ENCODE results near the gene SPINK1. TPM values are rescaled to one million over a fixed set of nuclear protein-coding genes. Genes with fewer than 3 reads are reported as not detected.

SPINK1 gene
- total and polyA plus RNA-seq, 2 experiments from 2014 or later = 0.82 TPM; not detected in 1

GRCh38 chr5:147791181-147791580 lies 40.3 kb downstream of the SPINK1 start:
- H3K27me3 ChIP-seq (ENCODE audit: insufficient read depth) = no peaks in the 10 kb centered on the region
- no peaks in the 10 kb centered on the region for H4K20me1 ChIP-seq (replicated peaks; ENCODE audit: insufficient read depth)
- H3K9me2 ChIP-seq (ENCODE audit: insufficient read depth) = no peaks in the 10 kb centered on the region
- TF ChIP-seq STAT1 (IDR thresholded peaks at IDR 0.05; ENCODE audit: unreplicated experiment) (no peak), ETS1 (IDR thresholded peaks at IDR 0.05) (no peak), ZNF331 (CRISPR knock-in tag; IDR thresholded peaks at IDR 0.05; ENCODE audit: low read depth) (no peak), CREB1 (CRISPR knock-in tag; IDR thresholded peaks at IDR 0.05; ENCODE audit: low read depth) (no peak), NANOG (IDR thresholded peaks at IDR 0.05; ENCODE audit: borderline replicate concordance) (no peak), EZH2 (IDR thresholded peaks at IDR 0.05; ENCODE audit: low read depth, unreplicated experiment) (no peak), ZNF114 (CRISPR knock-in tag; IDR thresholded peaks at IDR 0.05) (no peak), EZH2phosphoT487 (IDR thresholded peaks at IDR 0.05; ENCODE audit: unreplicated experiment) (no peak), POLR2AphosphoS5 (IDR thresholded peaks at IDR 0.05; ENCODE audit: low read depth) (no peak), REST (IDR thresholded peaks at IDR 0.05; ENCODE audit: unreplicated experiment) (no peak), CTCF (conservative IDR thresholded peaks at IDR 0.05; ENCODE audit: low read depth in 2 of 2) (no peak), JUNB (IDR thresholded peaks at IDR 0.05; ENCODE audit: unreplicated experiment) (no peak)
- TF ChIP-seq, protein P1, sequence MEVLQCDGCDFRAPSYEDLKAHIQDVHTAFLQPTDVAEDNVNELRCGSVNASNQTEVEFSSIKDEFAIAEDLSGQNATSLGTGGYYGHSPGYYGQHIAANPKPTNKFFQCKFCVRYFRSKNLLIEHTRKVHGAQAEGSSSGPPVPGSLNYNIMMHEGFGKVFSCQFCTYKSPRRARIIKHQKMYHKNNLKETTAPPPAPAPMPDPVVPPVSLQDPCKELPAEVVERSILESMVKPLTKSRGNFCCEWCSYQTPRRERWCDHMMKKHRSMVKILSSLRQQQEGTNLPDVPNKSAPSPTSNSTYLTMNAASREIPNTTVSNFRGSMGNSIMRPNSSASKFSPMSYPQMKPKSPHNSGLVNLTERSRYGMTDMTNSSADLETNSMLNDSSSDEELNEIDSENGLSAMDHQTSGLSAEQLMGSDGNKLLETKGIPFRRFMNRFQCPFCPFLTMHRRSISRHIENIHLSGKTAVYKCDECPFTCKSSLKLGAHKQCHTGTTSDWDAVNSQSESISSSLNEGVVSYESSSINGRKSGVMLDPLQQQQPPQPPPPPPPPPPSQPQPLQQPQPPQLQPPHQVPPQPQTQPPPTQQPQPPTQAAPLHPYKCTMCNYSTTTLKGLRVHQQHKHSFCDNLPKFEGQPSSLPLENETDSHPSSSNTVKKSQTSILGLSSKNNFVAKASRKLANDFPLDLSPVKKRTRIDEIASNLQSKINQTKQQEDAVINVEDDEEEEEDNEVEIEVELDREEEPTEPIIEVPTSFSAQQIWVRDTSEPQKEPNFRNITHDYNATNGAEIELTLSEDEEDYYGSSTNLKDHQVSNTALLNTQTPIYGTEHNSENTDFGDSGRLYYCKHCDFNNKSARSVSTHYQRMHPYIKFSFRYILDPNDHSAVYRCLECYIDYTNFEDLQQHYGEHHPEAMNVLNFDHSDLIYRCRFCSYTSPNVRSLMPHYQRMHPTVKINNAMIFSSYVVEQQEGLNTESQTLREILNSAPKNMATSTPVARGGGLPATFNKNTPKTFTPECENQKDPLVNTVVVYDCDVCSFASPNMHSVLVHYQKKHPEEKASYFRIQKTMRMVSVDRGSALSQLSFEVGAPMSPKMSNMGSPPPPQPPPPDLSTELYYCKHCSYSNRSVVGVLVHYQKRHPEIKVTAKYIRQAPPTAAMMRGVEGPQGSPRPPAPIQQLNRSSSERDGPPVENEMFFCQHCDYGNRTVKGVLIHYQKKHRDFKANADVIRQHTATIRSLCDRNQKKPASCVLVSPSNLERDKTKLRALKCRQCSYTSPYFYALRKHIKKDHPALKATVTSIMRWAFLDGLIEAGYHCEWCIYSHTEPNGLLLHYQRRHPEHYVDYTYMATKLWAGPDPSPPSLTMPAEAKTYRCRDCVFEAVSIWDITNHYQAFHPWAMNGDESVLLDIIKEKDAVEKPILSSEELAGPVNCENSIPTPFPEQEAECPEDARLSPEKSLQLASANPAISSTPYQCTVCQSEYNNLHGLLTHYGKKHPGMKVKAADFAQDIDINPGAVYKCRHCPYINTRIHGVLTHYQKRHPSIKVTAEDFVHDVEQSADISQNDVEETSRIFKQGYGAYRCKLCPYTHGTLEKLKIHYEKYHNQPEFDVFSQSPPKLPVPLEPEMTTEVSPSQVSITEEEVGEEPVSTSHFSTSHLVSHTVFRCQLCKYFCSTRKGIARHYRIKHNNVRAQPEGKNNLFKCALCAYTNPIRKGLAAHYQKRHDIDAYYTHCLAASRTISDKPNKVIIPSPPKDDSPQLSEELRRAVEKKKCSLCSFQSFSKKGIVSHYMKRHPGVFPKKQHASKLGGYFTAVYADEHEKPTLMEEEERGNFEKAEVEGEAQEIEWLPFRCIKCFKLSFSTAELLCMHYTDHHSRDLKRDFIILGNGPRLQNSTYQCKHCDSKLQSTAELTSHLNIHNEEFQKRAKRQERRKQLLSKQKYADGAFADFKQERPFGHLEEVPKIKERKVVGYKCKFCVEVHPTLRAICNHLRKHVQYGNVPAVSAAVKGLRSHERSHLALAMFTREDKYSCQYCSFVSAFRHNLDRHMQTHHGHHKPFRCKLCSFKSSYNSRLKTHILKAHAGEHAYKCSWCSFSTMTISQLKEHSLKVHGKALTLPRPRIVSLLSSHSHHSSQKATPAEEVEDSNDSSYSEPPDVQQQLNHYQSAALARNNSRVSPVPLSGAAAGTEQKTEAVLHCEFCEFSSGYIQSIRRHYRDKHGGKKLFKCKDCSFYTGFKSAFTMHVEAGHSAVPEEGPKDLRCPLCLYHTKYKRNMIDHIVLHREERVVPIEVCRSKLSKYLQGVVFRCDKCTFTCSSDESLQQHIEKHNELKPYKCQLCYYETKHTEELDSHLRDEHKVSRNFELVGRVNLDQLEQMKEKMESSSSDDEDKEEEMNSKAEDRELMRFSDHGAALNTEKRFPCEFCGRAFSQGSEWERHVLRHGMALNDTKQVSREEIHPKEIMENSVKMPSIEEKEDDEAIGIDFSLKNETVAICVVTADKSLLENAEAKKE (CRISPR knock-in tag; IDR thresholded peaks at IDR 0.05) = no peak
- no peaks in the 10 kb centered on the region for H3K36me3 ChIP-seq (ENCODE audit: insufficient read depth)
- no peak overlapping the region for H3K27ac ChIP-seq (ENCODE audit: low read depth)
- no peaks in the 10 kb centered on the region for H3K9me3 Mint-ChIP-seq
- DNase-seq (ENCODE audit: low spot score) (no peak), ATAC-seq (no peak)
- no peaks in the 10 kb centered on the region for H3K79me2 ChIP-seq (replicated peaks; ENCODE audit: insufficient read depth)
- H3K4me2 ChIP-seq = no peak overlapping the region
- no peak overlapping the region for H3K27ac Mint-ChIP-seq
- H3K4me1 ChIP-seq (ENCODE audit: insufficient read depth) = no peaks in the 10 kb centered on the region
- peak overlapping the region; percentile 91; the same call in 1 of the 2 replicates for H2AFZ ChIP-seq
- no peaks in the 10 kb centered on the region for H3K27me3 Mint-ChIP-seq (ENCODE audit: insufficient read depth, low read depth, poor library complexity)
- no peaks in the 10 kb centered on the region for H3K36me3 Mint-ChIP-seq (ENCODE audit: low read depth)
- no peak overlapping the region for H3K4me3 Mint-ChIP-seq
- no peaks in the 10 kb centered on the region for H3F3A ChIP-seq (replicated peaks; ENCODE audit: low read depth)
- no peak overlapping the region for H3K4me3 ChIP-seq
- no peaks in the 10 kb centered on the region for H3K4me1 Mint-ChIP-seq

All from GM23338 (cell line).